GM19324 (cell line): Measurements from ENCODE around the gene C4A.
"Not testable (repeated sequence)": the region's sequence is repeated elsewhere in the genome, so short reads cannot be mapped to it uniquely, and the experiment has no call there.

Experiments used
- ATAC-seq: cut with Tn5 transposase; IDR thresholded peaks from one replicate; pipeline ENCODE4 v1.9.1; 2021; ENCODE audit warnings: mild to moderate bottlenecking, moderate library complexity; ENCODE audit not compliant: unreplicated experiment, low FRiP score

Gene C4A

GRCh38 chr6:31978831-31979230, 3.0 kb upstream of the C4A start:
- ATAC-seq: no peak

GRCh38 chr6:31979238-31979898, 2.5 kb upstream of the C4A start:
- ATAC-seq: no peak

- ATAC-seq: not testable (repeated sequence)
Measured at GRCh38 chr6:31980195-31980876, 1.5 kb upstream of the C4A start.

GRCh38 chr6:31980998-31981397, 859 bp upstream of the C4A start:
- ATAC-seq: not testable (repeated sequence)

- not testable (repeated sequence) for ATAC-seq
Measured at GRCh38 chr6:31989363-31989762, 7.5 kb downstream of the C4A start.

GRCh38 chr6:31994421-31994820, 12.6 kb downstream of the C4A start:
- ATAC-seq: not testable (repeated sequence)

- ATAC-seq: not testable (repeated sequence)
Measured at GRCh38 chr6:31996385-31996784, 14.5 kb downstream of the C4A start.

GRCh38 chr6:32002546-32003268, 20.9 kb downstream of the C4A start:
- not testable (repeated sequence) for ATAC-seq

- not testable (repeated sequence) for ATAC-seq
Measured at GRCh38 chr6:32003301-32003700, 21.4 kb downstream of the C4A start.

GRCh38 chr6:32004393-32004792, 22.5 kb downstream of the C4A start:
- not testable (repeated sequence) for ATAC-seq

GRCh38 chr6:32004864-32005537, 23.1 kb downstream of the C4A start:
- not testable (repeated sequence) for ATAC-seq

GRCh38 chr6:32005538-32005880, 23.7 kb downstream of the C4A start:
- not testable (repeated sequence) for ATAC-seq

GRCh38 chr6:32005991-32006529, 24.2 kb downstream of the C4A start:
- ATAC-seq: not testable (repeated sequence)

- ATAC-seq: not testable (repeated sequence)
Measured at GRCh38 chr6:32007086-32007485, 25.2 kb downstream of the C4A start.

- ATAC-seq: not testable (repeated sequence)
Measured at GRCh38 chr6:32008037-32008436, 26.2 kb downstream of the C4A start.

- not testable (repeated sequence) for ATAC-seq
Measured at GRCh38 chr6:32008616-32009015, 26.8 kb downstream of the C4A start.

GRCh38 chr6:32009537-32009936, 27.7 kb downstream of the C4A start:
- not testable (repeated sequence) for ATAC-seq

GRCh38 chr6:32010856-32011530, 29.1 kb downstream of the C4A start:
- ATAC-seq: not testable (repeated sequence)

- not testable (repeated sequence) for ATAC-seq
Measured at GRCh38 chr6:32012941-32013617, 31.2 kb downstream of the C4A start.
